ENCODE results near the gene CES1.
"Not testable (repeated sequence)": the region's sequence is repeated elsewhere in the genome, so short reads cannot be mapped to it uniquely, and the experiment has no call there.

CES1 gene

GRCh38 chr16:55832773-55833691 lies at the start of gene CES1:
TSS of gene CES1 (minus strand) at chr16:55833096. CDS start at chr16:55833055, 41 bp downstream.
- DNase-seq = no peak

DNA sequence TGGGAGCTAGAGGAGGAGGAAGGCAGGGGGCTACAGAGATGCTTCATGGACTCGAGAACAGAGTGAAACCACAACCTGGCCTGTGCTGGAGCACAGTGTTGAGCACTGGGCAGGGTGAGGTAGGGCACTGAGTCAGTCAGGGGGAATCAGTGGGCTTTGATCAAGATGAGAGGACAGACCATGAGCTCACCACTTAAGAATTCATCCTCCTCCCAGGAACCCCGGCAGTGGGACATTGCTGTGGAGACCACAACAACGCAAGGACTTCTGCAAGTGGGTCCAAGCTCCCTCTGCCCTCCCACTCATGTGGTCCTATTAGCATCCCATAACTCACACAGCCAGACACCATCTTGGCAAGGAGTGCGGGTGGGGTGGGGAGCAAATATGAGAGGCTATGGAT lies 44.0 kb upstream of the CES1 start:
- no peak for DNase-seq

DNA sequence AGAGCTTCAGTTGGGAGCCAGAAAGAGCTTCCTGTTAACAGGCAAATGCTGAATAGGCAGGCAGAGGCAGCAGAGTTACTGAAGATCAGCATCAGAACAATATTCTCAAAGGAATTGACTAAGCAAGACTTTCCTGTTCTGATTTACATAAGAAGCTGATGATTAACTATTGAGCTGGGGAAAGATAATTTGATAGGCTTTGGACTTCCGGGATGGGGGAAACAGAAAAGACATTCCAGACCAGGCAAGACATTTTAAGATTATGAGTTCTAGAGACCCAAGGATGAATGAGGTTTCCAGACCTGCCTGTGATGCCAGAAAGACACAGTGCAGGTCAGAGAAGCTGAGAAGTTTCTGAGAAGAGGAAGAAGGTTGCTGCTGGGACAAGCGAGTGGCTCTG lies 42.4 kb upstream of the CES1 start, which contains the start of gene CES5A:
Gene CES5A (minus strand): TSS at position 101 of the 400 bp plus-strand sequence. CDS start 152 bp downstream, outside the sequence.
- DNase-seq = no peak

DNA sequence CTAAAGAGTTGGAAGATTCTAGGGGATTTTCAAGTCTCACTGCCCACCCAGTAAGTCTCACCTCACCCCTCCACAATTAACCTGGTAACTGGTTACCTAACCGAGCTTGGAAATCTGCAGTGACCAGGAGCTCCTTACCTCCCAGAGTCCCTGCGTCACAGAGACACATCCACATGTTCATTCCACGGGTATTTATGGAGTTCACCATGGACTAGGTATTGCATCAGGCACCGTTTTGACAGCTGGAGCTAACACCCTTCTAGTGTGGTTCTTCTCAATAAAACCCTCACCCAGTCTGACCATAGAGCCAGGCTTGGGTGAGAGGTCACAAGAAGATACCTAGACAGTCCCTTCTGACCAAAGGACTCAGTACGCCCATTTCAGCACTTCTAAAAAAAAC lies 40.2 kb upstream of the CES1 start:
- DNase-seq = no peak

DNA sequence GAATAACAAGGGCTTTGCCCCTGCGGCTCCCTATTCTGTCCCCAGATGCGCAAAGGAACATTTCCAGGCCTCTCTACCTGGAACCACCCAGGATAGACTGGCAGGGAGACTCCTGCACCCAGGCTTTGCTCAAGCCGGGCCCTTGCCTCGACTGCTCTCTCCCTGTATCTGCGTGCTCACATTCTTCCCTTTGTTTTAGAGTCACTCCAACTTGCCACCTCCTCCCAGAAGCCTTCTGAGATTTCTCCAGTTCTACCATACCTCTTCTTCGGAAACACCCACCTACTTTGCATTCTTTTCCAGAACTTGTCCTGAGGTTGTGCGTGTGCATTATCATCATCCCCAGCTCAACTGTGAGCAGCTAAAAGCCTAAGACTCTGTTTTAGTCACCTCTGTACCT lies 39.2 kb upstream of the CES1 start:
- DNase-seq = no peak

GRCh38 chr16:55871411-55872038 lies 38.6 kb upstream of the CES1 start:
- DNase-seq = no peak

DNA sequence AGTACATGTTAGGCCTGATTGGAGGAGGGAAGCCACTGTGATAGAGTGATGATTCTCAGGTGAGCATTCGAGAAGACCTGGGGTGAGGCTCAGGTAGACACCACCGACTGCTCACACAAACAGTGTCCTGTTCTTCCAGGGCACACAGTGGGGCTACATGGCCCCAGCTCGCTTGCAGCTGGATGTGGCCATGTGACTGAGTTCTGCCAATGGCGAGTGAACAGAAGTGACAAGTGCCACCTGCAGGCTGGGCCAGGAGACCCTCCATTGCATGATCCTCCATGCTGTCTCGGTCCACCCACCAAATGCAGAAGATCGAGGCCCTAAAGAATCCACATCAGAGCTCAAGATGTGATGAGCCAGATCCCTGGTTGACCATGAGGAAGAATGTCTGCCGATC lies 36.1 kb upstream of the CES1 start:
- no peak for DNase-seq

DNA sequence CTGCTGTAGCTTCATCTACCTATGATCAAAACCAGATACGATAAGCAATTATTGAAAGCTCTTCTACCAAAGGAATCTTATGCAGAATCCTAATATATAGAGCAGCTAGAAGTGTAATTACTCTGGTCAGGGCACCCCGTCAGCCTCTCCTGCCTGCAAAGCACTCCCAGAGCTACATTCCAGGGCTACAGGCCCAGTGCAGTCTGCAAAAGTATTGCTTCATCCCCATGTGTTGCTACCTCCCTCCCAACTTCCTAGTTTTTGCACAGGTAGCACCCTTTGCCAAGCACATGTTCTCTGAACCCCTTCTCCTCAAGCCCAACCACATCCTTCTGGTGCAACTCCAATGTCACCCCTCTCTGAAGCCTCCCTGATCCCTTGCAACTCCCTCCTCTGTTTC lies 35.2 kb upstream of the CES1 start:
- DNase-seq = no peak

- no peak for DNase-seq
These were observed 28.4 kb upstream of the CES1 start for GRCh38 chr16:55861288-55861687.

- DNase-seq = not testable (repeated sequence)
These were observed 24.8 kb upstream of the CES1 start for GRCh38 chr16:55857650-55858049.

- no peak for DNase-seq
These were observed 24.1 kb upstream of the CES1 start for GRCh38 chr16:55856950-55857349.

DNA sequence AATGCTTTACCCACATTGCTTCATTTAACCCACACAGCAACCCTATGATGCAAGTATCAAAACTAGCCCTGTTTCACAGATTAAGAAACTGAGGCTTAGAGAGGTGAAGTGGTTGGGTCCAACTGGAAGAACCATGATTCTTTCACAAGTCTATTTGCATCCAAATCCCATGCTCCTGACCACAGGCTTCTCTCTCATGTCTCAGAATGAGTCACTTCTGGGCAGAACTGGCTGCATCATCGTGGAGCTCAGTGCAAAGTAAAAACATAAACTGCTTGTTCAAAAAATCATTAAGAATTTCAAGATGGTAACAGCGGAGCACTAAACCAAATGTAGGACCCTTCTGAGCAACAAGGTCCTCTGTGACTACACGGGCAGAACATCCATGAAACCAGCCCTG lies 20.2 kb upstream of the CES1 start:
- no peak for DNase-seq

- DNase-seq = no peak
These were observed 16.6 kb upstream of the CES1 start for GRCh38 chr16:55849536-55849935.

- DNase-seq = no peak
These were observed 13.9 kb upstream of the CES1 start for GRCh38 chr16:55846598-55847346.

DNA sequence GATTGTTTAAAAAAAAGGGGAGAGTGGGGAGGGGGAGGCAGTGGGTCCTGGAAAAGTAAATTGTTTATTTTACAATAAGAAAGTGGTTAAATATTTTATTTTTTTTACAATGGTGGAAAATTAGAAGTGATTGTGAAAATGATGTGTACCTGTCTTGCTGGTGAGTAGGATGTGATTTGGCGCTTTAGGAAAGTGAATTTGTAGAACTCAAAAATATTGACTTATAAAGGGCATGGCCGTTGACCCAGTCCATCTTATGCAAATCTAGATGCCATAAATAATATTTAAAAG lies 10.2 kb upstream of the CES1 start:
- DNase-seq = no peak

DNA sequence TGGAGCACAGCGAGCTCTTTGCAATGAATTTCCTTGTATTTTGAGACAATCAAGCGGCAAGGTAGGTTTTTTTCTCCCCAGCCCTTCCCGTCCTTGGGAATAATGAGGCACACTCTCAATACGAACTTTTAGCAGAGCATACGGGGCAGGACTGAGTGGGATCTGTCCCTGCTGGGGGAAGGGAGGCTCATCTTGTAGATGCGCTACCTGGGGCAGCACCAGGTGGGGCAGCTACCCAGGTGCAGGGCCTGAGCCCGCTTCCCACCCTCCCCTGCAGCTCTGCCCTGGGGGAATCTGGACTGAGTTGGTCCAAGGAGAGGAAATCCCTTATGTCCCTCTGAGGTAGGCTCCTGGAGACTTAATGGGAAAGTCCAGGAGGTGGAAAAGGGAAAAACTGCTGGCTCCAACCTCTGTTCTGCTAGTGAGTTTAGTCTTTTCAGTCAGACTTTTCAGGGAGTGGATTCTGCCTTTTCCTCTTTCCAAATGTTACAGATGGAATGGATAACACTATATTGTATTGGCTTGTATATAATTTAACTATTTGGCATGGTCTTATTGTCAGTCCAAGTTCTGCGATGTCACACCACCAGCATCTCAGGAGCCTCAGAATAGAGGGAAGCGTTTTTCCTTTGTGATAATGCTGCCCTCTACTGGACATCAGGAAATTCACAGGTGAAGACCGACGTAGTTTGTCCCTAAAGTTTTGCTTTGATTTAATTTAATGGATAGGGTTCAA lies 9.6 kb upstream of the CES1 start:
- no peak for DNase-seq

- no peak for DNase-seq
These were observed 6.2 kb upstream of the CES1 start for GRCh38 chr16:55839115-55839514.

DNA sequence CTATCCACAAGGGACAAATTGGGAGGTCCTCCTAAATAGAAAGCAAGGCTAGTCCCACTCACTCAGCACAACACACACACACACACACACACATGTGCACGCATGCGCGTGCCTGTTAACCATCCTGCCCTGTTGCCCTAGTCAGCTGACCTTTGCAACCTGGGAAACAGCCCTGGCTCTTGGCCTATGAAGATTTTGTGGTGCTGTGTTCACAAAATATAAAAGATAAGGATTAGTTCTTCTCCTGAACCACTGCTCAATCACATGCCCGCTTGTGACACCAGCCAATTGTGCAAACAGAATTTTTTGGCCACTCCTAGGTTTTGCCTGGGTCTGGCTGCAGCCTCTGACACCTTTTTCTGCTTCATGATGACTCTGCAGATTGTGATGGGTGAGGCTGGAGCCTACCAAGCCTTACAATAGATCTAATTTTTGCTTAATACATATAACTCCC lies 3.3 kb upstream of the CES1 start:
- no peak for DNase-seq

DNA sequence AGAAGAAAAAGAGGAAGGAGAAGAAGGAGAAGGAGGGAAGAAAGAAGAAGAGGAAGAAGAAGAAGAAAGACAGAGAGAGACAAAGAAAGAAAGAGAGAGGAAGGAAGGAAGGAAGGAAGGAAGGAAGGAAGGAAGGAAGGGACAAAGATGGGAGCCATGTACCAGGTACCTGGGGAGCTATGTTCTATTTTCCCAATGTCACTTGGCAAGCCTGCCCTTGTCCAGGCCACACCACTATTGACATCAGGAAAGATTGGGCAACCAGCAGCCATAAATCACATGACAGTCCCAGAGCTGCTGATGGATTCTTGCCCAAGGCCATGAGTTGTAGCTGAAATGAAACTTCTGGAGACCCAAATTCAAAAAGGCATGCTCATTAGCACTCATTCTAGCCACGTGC lies 2.7 kb upstream of the CES1 start:
- no peak for DNase-seq

DNA sequence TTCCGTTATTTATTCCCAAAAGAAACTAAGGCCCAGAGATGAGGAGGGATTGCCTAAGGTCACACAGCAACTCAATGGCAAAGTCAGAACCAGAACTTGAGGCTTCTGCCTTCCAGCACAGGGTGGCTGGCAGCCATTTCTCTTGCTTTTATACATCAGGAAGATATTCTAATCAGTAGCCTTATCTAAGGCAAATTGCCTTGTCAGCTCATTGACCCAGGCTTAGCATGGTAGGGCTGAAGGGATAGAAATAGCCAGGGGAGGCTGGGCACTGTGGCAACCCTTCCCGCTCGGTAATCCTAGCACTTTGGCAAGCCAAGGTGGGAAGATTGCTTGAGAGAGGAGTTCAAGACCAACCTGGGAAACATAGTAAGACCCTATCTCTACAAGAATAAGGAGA lies 2.3 kb upstream of the CES1 start:
- not testable (repeated sequence) for DNase-seq

DNA sequence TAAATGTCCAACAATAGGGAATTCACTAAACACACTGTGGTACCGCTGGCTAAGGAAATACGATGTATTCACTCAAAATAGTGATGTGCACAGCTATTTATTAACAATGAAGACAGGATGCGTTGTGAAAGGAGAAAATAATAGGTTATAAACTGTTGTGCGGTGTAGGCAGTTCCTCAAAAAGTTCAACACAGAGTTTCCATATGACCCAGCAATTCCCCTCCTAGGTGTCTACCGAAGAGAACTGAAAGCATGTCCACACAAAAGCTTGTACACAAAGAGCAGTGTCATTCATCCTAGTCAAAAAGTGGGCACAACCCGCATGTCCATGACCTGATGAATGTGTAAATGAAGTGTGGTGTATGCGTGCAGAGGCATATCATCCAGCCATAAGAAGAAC lies 1.2 kb upstream of the CES1 start:
- DNase-seq = no peak

DNA sequence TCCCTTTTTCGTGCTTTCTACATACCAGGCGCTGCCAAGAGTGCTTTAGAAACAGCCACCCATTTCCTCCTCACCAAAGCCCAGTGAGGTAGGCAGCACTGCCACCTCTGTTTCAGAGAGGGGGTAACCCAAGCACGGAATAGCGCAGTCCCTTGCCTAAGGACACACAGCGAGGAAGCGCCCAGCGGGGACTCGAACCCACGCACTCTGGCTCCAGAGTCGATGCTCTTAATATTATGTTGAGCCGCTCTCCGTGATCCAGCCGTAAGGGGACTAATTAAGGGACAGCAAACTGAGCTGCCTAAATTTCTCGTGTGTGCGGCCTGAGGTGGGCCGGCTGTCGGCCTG lies 497 bp downstream of the CES1 start:
- no peak for DNase-seq

GRCh38 chr16:55830658-55831294 lies 2.1 kb downstream of the CES1 start:
- DNase-seq = no peak

All from activated CD4-positive, alpha-beta T cell treated with anti-CD3 and anti-CD28 coated beads for 1 hour (primary cell).